Liver (tissue), 9 donors: Measurements from ENCODE around the gene CREBBP. TPM values are rescaled to one million over a fixed set of nuclear protein-coding genes. Genes with fewer than 3 reads are reported as not detected.

Experiments
- DNase-seq: peaks from one replicate; pipeline ENCODE4 v3.0.0-alpha.2; 2017; ENCODE audit warnings: low spot score
- H3K27ac ChIP-seq, 2 donors: one replicate each; pipeline ENCODE4 v1.7.0; 2013; ENCODE audit warnings: inconsistent platforms in 2 of 2, low read length in 2 of 2, control low read depth in 1 of 2, low read depth in 1 of 2, mild to moderate bottlenecking in 1 of 2
- H3K27me3 ChIP-seq, 4 donors: one replicate each; pipeline versions ENCODE4 v1.6.1 to v1.7.0; 2013; ENCODE audit warnings: low read length in 3 of 4, inconsistent platforms in 1 of 4, mild to moderate bottlenecking in 1 of 4, moderate library complexity in 1 of 4; ENCODE audit not compliant: control insufficient read depth in 4 of 4, insufficient read depth in 4 of 4
- H3K36me3 ChIP-seq, 4 donors: one replicate each; pipeline versions ENCODE4 v1.6.1 to v1.7.0; 2013; ENCODE audit warnings: low read length in 3 of 4, mild to moderate bottlenecking in 3 of 4, low read depth in 1 of 4, moderate library complexity in 1 of 4; ENCODE audit not compliant: control insufficient read depth in 4 of 4, insufficient read depth in 3 of 4
- H3K4me1 ChIP-seq, 4 donors: one replicate each; pipeline versions ENCODE4 v1.6.1 to v1.7.0; 2013; ENCODE audit warnings: low read length in 3 of 4, mild to moderate bottlenecking in 3 of 4, moderate library complexity in 1 of 4; ENCODE audit not compliant: control insufficient read depth in 4 of 4, insufficient read depth in 4 of 4
- H3K4me3 ChIP-seq, 3 donors: one replicate each; pipeline versions ENCODE4 v1.6.1 to v1.7.0; 2013; ENCODE audit warnings: low read length in 3 of 3, control low read depth in 1 of 3, low read depth in 1 of 3, mild to moderate bottlenecking in 1 of 3
- H3K9ac ChIP-seq, 2 donors: one replicate each; pipeline ENCODE4 v1.7.0; 2013; ENCODE audit warnings: low read length in 2 of 2, mild to moderate bottlenecking in 2 of 2, moderate library complexity in 2 of 2, control low read depth in 1 of 2, low read depth in 1 of 2
- H3K9me3 ChIP-seq, 4 donors: one replicate each; pipeline versions ENCODE4 v1.6.1 to v1.7.0; 2013; ENCODE audit warnings: low read length in 3 of 4; ENCODE audit not compliant: control insufficient read depth in 4 of 4
- EGR1 ChIP-seq, 2 donors: IDR thresholded peaks; 2 replicates each; pipeline ENCODE4 v1.6.1; 2016 to 2018; ENCODE audit warnings: antibody characterized with exemption in 2 of 2, low read depth in 2 of 2
- FOXA1 ChIP-seq: IDR thresholded peaks from 2 replicates; pipeline ENCODE4 v1.6.1; 2016; ENCODE audit warnings: antibody characterized with exemption
- FOXA2 ChIP-seq: IDR thresholded peaks from 2 replicates; pipeline ENCODE4 v1.6.1; 2016; ENCODE audit warnings: antibody characterized with exemption
- GABPA ChIP-seq, 2 donors: IDR thresholded peaks in 1 of 2; conservative IDR thresholded peaks in 1 of 2; 2 replicates each; pipeline ENCODE4 v1.6.1; 2016; ENCODE audit warnings: antibody characterized with exemption in 2 of 2, mild to moderate bottlenecking in 1 of 2, moderate library complexity in 1 of 2
- HNF4A ChIP-seq, 2 donors: conservative IDR thresholded peaks; 2 replicates each; pipeline ENCODE4 v1.6.1; 2016; ENCODE audit warnings: antibody characterized with exemption in 2 of 2, mild to moderate bottlenecking in 2 of 2
- HNF4G ChIP-seq: IDR thresholded peaks from 2 replicates; pipeline ENCODE4 v1.6.1; 2016; ENCODE audit warnings: antibody characterized with exemption
- JUND ChIP-seq, 2 donors: IDR thresholded peaks; 2 replicates each; pipeline ENCODE4 v1.6.1; 2016; ENCODE audit warnings: antibody characterized with exemption in 2 of 2
- NR2F2 ChIP-seq: IDR thresholded peaks from 2 replicates; pipeline ENCODE4 v1.6.1; 2016; ENCODE audit warnings: antibody characterized with exemption
- RAD21 ChIP-seq, 2 donors: IDR thresholded peaks; 2 replicates each; pipeline ENCODE4 v1.6.1; 2016; ENCODE audit warnings: antibody characterized with exemption in 2 of 2, mild to moderate bottlenecking in 2 of 2
- RXRA ChIP-seq, 2 donors: IDR thresholded peaks; 2 replicates each; pipeline ENCODE4 v1.6.1; 2017 to 2018; ENCODE audit warnings: antibody characterized with exemption in 2 of 2, mild to moderate bottlenecking in 1 of 2
- SP1 ChIP-seq: IDR thresholded peaks from 2 replicates; pipeline ENCODE4 v1.6.1; 2018; ENCODE audit warnings: antibody characterized with exemption, mild to moderate bottlenecking
- TAF1 ChIP-seq: conservative IDR thresholded peaks from 2 replicates; pipeline ENCODE4 v1.6.1; 2016; ENCODE audit warnings: antibody characterized with exemption, mild to moderate bottlenecking
- YY1 ChIP-seq: IDR thresholded peaks from 2 replicates; pipeline ENCODE4 v1.6.1; 2016; ENCODE audit warnings: antibody characterized with exemption, mild to moderate bottlenecking
- WGBS: extraction: QIAGEN DNeasy Blood & Tissue Kit; methylation state at CpG from one replicate; pipeline ENCODE4 v1.1.7; 2013; 5-methylcytosine and 5-hydroxymethylcytosine counted together
- polyA plus RNA-seq, 2 donors: library from polyadenylated mRNA; stranded (reverse) in 1 of 2; unstranded in 1 of 2; fragments of 200-250 nt in 1 of 2; fragments of >200 nt in 1 of 2; fragmentation: Nextera tagmentation in 1 of 2; extraction: Ambion mirVana in 1 of 2; gene quantifications; one replicate each; pipeline versions ENCODE4 v1.2.1 to v1.2.3, GENCODE V29; 2013 to 2015
- total RNA-seq, 2 donors: library from RNA; depleted of rRNA; stranded (reverse); fragments of >200 nt; gene quantifications; one replicate each; pipeline ENCODE4 v1.2.3, GENCODE V29; 2014
- TF ChIP-seq, protein P1 (sequence below): IDR thresholded peaks from 2 replicates; pipeline ENCODE4 v1.6.1; 2016; ENCODE audit warnings: antibody characterized with exemption
- TF ChIP-seq, protein P2 (sequence below): IDR thresholded peaks from 2 replicates; pipeline ENCODE4 v1.6.1; 2016; ENCODE audit warnings: antibody characterized with exemption
- TF ChIP-seq, protein P3 (sequence below): IDR thresholded peaks from 2 replicates; pipeline ENCODE4 v1.6.1; 2016; ENCODE audit warnings: antibody characterized with exemption
- TF ChIP-seq, protein P4 (sequence below): IDR thresholded peaks from 2 replicates; pipeline ENCODE4 v1.6.1; 2016; ENCODE audit warnings: antibody characterized with exemption, mild to moderate bottlenecking
- TF ChIP-seq, protein P5 (sequence below): fragments of 150-350 bp; IDR thresholded peaks from 2 replicates; pipeline ENCODE4 v1.5.1; 2017; ENCODE audit warnings: improper control_type of control experiment, low read depth, low read length; ENCODE audit not compliant: missing input control
- donor health status: healthy.
- donor health status: healthy.
- donor health status: healthy.
- donor health status: healthy.
- donor health status: healthy.

The CREBBP gene
- total and polyA plus RNA-seq, 4 donors: 7.0 to 25.8 (median 19.5) TPM

DNA sequence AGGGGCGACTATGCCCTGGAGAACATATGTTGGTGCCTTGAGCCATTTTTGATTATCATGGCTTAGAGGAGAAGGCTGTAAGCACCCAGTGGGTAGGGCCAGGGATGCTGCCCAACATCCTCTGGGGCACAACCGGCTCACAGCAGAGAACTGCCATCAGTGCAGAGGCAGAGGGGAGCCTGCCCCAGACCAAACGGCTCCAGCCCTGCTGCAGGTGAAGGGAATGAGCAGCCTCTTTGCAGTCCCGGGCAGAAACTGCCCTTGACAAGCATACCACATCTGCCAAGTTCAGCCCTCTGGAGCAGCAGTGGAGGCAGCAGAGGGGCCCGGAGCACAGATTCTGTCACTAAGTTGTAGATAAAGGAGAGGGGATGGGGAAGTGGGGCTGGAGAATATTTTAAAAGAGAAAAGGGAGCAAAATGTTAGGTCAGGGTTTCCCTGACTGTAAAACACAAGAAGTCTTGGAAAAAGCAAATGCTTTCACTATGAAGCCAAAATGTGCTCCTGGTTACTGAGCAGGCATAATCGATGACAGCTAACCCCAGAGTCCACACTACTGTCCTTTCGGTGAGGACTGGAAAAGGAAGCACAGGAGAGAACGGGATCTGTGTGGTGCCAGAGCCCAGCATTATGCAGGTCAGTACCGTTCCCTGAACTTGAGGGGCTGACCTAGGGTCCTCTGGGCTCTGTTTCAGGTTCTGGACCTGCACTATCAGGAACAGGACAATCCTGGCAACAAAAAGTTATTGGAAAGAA is 72.0 kb downstream of the CREBBP start:
- 47% methylated on average over 9 of the region's 9 CpGs for WGBS
- H3K36me3 ChIP-seq: peaks cover 0 to 5% (median 0%) of the 10 kb centered on the region in 4 donors
- no peak for DNase-seq
- no peaks in the 10 kb centered on the region for H3K9me3 ChIP-seq
- H3K27ac ChIP-seq: peak overlapping the region in 1 of 2 donors; percentile 27
- H3K4me3 ChIP-seq: no peak overlapping the region
- TF ChIP-seq GABPA (IDR thresholded peaks at IDR 0.05 in 1 of 2, conservative IDR thresholded peaks at IDR 0.05 in 1 of 2): no peak
- peak; percentile 57 to 77 for TF ChIP-seq HNF4A (conservative IDR thresholded peaks at IDR 0.05)
- TF ChIP-seq RXRA (IDR thresholded peaks at IDR 0.05): peak in 1 of 2 donors; percentile 18
- no peak for TF ChIP-seq NR2F2
- peak in 1 of 2 donors; percentile 28 for TF ChIP-seq RAD21 (IDR thresholded peaks at IDR 0.05)
- H3K9ac ChIP-seq: no peak overlapping the region
- no peaks in the 10 kb centered on the region for H3K27me3 ChIP-seq
- H3K4me1 ChIP-seq: peaks cover 16 to 44% (median 32%) of the 10 kb centered on the region in 4 donors

DNA sequence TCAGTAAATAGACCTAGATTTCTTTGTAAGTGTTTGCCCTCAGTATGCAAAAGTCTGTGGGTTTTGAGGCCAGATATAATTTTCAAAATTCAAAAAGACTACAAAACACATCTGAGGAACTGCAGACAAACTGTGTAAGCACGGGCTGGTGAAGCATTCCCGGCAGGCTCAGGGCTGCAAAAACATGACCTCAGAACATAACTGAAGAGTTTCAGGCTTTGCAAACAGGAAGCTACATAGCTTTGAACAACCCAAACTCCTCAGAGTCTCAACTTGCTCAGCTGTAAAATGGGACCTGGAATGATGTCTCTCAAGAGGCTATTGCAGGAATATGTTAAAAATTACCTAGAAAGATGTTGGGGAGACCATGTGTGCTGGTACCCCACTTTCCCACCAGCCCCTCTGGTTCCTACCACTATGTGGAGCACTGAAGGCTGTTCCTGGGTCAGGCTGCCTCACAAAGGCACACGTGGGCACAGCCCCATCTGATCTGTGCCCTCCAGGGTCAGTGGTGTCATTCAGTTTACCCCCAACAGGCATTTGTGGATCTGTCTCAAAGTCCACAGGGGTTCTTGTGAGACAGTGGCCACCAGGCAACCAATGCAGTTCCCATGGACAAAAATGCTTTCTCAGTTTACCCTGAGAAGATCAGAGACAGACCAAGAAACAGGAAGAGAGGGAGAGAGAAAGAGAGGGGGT is 72.9 kb downstream of the CREBBP start:
- Histone ChIP-seq H3K27me3 (no peaks in the 10 kb centered on the region), H3K27ac (peak overlapping the region in 1 of 2 donors; percentile 16), H3K9ac (no peak overlapping the region), H3K4me3 (no peak overlapping the region), H3K36me3 (peaks cover 0 to 5% (median 0%) of the 10 kb centered on the region in 4 donors), H3K9me3 (no peaks in the 10 kb centered on the region), H3K4me1 (peaks cover 16 to 44% (median 31%) of the 10 kb centered on the region in 4 donors)
- WGBS: 25% methylated on average over 3 of the region's 3 CpGs
- DNase-seq: no peak
- TF ChIP-seq, protein P1, sequence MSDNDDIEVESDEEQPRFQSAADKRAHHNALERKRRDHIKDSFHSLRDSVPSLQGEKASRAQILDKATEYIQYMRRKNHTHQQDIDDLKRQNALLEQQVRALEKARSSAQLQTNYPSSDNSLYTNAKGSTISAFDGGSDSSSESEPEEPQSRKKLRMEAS: no peak
- TF ChIP-seq RAD21 (IDR thresholded peaks at IDR 0.05) (no peak), EGR1 (IDR thresholded peaks at IDR 0.05; ENCODE audit: low read depth in 2 of 2) (no peak), GABPA (IDR thresholded peaks at IDR 0.05 in 1 of 2, conservative IDR thresholded peaks at IDR 0.05 in 1 of 2) (no peak), HNF4G (peak; percentile 20), SP1 (no peak), JUND (IDR thresholded peaks at IDR 0.05) (no peak), RXRA (IDR thresholded peaks at IDR 0.05) (peak in 1 of 2 donors; percentile 31), HNF4A (conservative IDR thresholded peaks at IDR 0.05) (peak; percentile 81 to 83), NR2F2 (no peak), TAF1 (no peak), YY1 (no peak), FOXA2 (no peak), FOXA1 (no peak)
- TF ChIP-seq, protein P2, sequence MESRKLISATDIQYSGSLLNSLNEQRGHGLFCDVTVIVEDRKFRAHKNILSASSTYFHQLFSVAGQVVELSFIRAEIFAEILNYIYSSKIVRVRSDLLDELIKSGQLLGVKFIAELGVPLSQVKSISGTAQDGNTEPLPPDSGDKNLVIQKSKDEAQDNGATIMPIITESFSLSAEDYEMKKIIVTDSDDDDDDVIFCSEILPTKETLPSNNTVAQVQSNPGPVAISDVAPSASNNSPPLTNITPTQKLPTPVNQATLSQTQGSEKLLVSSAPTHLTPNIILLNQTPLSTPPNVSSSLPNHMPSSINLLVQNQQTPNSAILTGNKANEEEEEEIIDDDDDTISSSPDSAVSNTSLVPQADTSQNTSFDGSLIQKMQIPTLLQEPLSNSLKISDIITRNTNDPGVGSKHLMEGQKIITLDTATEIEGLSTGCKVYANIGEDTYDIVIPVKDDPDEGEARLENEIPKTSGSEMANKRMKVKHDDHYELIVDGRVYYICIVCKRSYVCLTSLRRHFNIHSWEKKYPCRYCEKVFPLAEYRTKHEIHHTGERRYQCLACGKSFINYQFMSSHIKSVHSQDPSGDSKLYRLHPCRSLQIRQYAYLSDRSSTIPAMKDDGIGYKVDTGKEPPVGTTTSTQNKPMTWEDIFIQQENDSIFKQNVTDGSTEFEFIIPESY: no peak
- TF ChIP-seq, protein P3, sequence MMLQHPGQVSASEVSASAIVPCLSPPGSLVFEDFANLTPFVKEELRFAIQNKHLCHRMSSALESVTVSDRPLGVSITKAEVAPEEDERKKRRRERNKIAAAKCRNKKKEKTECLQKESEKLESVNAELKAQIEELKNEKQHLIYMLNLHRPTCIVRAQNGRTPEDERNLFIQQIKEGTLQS: no peak
- TF ChIP-seq, protein P4, sequence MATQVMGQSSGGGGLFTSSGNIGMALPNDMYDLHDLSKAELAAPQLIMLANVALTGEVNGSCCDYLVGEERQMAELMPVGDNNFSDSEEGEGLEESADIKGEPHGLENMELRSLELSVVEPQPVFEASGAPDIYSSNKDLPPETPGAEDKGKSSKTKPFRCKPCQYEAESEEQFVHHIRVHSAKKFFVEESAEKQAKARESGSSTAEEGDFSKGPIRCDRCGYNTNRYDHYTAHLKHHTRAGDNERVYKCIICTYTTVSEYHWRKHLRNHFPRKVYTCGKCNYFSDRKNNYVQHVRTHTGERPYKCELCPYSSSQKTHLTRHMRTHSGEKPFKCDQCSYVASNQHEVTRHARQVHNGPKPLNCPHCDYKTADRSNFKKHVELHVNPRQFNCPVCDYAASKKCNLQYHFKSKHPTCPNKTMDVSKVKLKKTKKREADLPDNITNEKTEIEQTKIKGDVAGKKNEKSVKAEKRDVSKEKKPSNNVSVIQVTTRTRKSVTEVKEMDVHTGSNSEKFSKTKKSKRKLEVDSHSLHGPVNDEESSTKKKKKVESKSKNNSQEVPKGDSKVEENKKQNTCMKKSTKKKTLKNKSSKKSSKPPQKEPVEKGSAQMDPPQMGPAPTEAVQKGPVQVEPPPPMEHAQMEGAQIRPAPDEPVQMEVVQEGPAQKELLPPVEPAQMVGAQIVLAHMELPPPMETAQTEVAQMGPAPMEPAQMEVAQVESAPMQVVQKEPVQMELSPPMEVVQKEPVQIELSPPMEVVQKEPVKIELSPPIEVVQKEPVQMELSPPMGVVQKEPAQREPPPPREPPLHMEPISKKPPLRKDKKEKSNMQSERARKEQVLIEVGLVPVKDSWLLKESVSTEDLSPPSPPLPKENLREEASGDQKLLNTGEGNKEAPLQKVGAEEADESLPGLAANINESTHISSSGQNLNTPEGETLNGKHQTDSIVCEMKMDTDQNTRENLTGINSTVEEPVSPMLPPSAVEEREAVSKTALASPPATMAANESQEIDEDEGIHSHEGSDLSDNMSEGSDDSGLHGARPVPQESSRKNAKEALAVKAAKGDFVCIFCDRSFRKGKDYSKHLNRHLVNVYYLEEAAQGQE: no peak
- TF ChIP-seq, protein P5, sequence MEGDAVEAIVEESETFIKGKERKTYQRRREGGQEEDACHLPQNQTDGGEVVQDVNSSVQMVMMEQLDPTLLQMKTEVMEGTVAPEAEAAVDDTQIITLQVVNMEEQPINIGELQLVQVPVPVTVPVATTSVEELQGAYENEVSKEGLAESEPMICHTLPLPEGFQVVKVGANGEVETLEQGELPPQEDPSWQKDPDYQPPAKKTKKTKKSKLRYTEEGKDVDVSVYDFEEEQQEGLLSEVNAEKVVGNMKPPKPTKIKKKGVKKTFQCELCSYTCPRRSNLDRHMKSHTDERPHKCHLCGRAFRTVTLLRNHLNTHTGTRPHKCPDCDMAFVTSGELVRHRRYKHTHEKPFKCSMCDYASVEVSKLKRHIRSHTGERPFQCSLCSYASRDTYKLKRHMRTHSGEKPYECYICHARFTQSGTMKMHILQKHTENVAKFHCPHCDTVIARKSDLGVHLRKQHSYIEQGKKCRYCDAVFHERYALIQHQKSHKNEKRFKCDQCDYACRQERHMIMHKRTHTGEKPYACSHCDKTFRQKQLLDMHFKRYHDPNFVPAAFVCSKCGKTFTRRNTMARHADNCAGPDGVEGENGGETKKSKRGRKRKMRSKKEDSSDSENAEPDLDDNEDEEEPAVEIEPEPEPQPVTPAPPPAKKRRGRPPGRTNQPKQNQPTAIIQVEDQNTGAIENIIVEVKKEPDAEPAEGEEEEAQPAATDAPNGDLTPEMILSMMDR: no peak
